Superior temporal gyrus (tissue), 1 donor: Measurements from ENCODE around the gene ZNF777.
"Not testable (repeated sequence)": the region's sequence is repeated elsewhere in the genome, so short reads cannot be mapped to it uniquely, and the experiment has no call there.

Experiments used
- DNase-seq: peaks from one replicate; pipeline ENCODE4 v3.0.0-alpha.2; 2016; ENCODE audit errors: extremely low spot score

ZNF777 gene

DNA sequence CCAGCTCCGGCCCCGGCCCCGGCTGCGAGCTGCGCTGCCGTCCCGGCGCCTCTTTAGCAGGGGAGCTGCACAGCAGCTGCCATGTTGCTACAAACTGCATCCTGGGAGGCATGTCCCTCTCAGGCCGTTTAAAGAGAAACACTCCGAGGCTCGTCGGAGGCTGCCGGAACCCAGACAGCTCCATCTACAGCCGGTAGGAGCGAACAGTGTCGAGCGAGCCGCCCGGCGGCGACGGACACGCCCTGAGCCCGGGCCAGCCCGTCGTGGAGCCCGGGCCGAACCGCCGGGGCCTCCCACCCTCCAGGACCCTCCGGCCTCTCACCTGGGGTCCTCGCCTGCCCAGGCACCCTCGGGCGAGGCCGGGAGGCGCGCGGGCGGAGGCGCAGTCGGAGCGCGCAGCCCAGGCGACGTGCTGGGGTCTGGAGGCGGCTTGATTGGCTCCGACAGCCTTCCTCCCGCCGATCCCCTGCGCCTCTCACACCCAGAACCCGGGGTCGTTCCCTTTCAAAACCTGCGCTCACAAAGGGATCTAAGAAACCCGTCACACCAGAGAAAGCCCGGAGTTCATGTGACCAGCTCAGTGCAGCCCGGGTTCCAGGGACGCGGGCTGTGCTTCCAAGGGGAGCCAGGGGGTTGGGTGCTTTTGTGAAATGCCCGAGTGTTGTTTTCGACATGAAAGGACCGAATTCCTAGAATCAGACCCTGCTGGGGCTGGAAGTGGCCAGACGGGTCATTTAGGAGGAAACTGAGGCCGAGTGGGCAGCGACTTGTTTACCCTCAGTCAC lies at the start of gene ZNF777:
Gene ZNF777 (minus strand): TSS at position 570 of the 785 bp plus-strand sequence. CDS start 5,040 bp downstream, outside the sequence.
- DNase-seq = peak; percentile 83

GRCh38 chr7:149510248-149510647 lies 49.4 kb upstream of the ZNF777 start:
- DNase-seq = no peak

DNA sequence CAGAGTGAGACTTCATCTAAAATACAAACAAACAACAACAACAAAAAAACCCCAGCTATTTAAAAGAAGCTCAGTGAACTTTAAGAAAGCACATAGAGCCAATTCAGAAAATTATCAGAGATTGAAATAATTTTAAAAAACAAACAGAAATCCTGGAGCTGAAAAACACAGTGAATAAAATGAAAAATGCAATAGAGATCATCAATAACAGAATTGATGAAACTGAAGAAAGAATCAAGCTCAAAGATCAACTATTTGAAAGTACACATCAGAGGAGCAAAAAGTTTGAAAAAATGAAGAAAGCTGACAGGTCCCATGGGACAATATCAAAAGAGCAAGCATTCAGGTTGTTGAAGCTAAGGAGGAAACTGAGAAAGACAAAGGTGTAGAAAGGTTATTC lies 48.9 kb upstream of the ZNF777 start:
- DNase-seq = no peak

DNA sequence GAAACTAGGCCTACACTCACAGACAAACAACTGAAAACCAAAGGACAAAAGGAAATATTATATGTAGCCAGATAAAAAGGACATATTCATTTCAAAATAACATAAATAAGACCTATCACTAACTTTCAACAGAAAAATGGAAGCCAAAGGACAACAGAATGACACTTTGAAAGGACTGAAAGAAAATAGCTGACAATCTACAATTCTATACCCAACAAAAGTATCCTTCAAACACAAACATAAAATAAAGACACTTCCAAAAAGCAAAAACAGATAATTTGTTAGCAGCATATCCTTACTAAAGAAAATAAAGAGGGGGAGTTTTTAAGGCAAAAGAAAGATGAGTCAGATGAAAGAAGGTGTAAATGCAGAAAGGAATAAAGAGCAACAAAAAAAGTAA lies 44.7 kb upstream of the ZNF777 start:
- no peak for DNase-seq

- DNase-seq = no peak
These were observed 40.8 kb upstream of the ZNF777 start for GRCh38 chr7:149501651-149502050.

DNA sequence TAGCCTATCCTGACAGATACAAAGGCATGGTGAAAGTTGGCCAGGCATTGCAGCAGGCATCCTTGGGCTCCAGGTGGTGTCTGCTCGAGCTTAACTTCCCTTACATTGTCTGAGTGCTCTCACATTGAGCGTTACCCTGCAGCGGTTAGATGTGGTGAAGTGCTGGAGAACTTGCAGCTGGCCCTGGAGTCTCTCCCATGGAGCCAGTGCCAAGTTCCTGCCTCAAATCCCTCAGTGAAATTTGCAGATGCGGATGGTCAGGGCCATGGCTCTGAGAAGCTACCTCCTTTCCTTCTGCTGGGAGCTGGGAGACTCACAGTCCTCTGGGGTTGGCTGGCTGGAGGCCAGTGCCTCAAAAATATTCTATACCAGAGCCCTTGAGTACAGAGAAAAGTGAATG lies 40.0 kb upstream of the ZNF777 start:
- DNase-seq = no peak

DNA sequence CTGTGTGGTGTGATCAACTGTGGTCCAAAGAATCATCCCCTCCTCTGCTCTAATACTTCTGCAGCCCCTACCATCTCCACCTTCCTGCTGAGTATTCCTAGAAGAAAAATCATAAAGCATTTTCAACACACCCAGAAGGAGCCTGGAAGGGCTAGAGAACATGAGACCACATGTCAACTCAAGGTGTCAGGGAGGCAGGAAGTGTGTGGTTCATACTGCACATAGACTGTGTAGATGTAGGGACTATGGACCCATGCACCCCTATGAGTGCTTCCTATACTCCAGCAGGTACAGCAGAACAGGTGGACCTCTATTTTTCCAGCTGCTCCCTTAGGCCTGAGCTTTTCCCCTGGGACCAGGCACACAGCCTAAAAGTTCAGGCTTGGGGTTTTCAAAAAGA lies 39.3 kb upstream of the ZNF777 start:
- DNase-seq = no peak

GRCh38 chr7:149498811-149499210 lies 37.9 kb upstream of the ZNF777 start:
- DNase-seq = no peak

GRCh38 chr7:149497467-149498261 lies 36.8 kb upstream of the ZNF777 start, which contains the start of gene ZNF746:
ZNF746 (minus strand) TSS chr7:149497809; CDS start chr7:149497536, 273 bp downstream.
- DNase-seq = peak; percentile 57

GRCh38 chr7:149496642-149497391 lies 36.0 kb upstream of the ZNF777 start:
- DNase-seq = peak; percentile 27

- DNase-seq = peak; percentile 36
These were observed 35.2 kb upstream of the ZNF777 start for GRCh38 chr7:149495785-149496641.

DNA sequence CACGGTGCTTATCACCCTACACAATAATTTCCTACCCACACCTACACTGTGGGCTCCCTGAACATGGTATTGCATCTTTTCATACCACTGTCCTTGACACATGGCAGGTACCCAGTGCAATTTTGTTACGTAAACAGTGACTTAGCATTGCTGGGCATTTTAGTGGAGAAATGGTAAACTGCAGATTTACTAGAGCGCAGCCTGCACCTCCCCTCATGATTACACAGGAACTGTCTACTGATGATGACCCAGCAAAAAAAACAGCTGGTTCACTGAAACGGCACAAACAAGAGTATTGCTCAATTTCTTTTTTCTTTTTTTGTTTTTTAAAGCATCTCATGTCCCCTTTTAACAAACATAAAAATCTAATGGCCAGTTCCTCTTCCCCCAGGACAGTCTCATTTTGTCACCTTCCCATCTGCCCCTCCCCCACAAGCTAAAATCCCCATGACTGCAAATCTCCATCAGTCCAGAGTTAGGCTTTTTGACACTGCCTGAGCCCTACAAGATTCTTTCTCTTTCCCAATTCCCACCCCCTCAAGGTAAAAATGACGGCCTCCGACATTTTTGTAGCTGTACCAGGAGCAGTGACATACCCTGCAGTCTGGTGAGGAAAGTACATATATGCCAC lies 34.0 kb upstream of the ZNF777 start:
- DNase-seq = no peak

GRCh38 chr7:149493975-149494374 lies 33.1 kb upstream of the ZNF777 start:
- not testable (repeated sequence) for DNase-seq

- no peak for DNase-seq
These were observed 32.5 kb upstream of the ZNF777 start for GRCh38 chr7:149493366-149493765.

- DNase-seq = no peak
These were observed 29.4 kb upstream of the ZNF777 start for GRCh38 chr7:149490083-149490760.

DNA sequence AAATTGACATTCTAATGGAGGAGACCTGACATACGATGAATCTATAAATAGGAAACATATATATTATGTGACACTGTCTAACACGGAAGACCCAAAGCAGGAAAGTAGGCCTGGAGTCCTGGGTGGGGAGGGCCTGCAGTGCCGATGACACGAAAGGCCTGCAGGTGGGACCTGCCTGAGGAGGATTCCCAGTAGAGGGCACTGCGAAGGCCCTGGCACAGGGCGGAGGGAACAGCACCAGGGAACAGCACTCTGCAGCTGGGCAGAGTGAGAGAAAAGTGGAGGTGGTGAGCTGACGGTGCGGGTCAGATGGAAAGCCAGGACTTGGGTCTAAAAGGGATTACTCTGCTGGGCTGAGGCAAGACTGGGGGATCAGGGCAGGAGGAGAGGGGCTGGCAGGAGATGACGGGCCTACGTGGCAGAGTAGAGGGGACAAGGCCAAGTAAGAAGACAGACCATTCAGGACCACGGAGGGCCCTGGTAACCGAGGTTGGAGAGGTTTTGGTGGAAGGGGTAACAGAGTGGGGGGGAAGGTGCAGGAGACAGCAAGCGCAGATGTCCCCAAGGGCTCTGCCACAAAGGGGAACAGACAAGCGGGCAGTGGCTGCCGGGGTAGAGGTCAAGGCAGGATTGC lies 28.6 kb upstream of the ZNF777 start:
- DNase-seq = no peak

DNA sequence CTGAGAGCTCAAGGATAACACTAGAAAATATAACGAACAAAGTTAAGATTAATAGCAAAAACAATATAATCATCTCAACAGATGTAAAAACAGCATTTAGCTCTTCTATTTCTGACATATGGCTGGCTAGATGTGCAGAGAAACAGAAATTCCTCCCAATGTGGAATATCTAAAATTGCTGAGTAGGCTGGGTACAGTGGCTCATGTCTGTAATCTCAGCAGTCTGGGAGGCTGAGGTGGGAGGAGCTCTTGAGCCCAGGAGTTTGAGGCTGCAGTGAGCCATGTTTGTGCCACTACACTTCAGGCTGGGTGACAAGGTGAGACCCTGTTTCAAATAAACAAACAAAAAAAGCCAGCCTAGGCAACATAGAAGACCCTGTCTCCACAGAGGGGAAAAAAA lies 18.7 kb upstream of the ZNF777 start:
- no peak for DNase-seq

- no peak for DNase-seq
These were observed 17.9 kb upstream of the ZNF777 start for GRCh38 chr7:149478754-149479153.
